ENCODE data around the gene PP2D1. TPM values are rescaled to one million over a fixed set of nuclear protein-coding genes. Genes with fewer than 3 reads are reported as not detected.
"Not testable (repeated sequence)": the region's sequence is repeated elsewhere in the genome, so short reads cannot be mapped to it uniquely, and the experiment has no call there.

PP2D1 gene
- total RNA-seq, 1 experiment from 2014 or later = not detected

DNA sequence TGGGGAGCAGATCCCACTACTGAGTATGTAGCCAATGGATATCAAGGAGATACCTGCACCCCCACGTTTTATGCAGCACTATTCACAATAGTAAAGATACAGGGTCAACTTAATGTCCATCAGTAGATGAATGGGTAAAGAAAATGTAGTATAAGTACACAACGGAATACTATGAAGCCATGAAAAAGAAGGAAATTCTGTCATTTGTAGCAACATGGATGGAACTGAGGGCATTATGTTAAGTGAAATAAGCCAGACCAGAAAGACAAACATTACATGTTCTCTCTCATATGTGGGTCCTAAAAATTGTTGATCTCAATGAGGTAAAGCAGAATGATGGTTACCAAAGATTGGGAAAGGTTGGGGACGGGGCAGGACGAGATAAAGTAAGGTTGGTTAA is 14.6 kb downstream of the PP2D1 start:
- no peak for TF ChIP-seq TCF7L2 (IDR thresholded peaks at IDR 0.05; ENCODE audit: low read depth, low read length)
- TF ChIP-seq SIN3A (IDR thresholded peaks at IDR 0.05; ENCODE audit: borderline replicate concordance, insufficient read depth, low read depth, low read length) = no peak
- TF ChIP-seq, protein P1, sequence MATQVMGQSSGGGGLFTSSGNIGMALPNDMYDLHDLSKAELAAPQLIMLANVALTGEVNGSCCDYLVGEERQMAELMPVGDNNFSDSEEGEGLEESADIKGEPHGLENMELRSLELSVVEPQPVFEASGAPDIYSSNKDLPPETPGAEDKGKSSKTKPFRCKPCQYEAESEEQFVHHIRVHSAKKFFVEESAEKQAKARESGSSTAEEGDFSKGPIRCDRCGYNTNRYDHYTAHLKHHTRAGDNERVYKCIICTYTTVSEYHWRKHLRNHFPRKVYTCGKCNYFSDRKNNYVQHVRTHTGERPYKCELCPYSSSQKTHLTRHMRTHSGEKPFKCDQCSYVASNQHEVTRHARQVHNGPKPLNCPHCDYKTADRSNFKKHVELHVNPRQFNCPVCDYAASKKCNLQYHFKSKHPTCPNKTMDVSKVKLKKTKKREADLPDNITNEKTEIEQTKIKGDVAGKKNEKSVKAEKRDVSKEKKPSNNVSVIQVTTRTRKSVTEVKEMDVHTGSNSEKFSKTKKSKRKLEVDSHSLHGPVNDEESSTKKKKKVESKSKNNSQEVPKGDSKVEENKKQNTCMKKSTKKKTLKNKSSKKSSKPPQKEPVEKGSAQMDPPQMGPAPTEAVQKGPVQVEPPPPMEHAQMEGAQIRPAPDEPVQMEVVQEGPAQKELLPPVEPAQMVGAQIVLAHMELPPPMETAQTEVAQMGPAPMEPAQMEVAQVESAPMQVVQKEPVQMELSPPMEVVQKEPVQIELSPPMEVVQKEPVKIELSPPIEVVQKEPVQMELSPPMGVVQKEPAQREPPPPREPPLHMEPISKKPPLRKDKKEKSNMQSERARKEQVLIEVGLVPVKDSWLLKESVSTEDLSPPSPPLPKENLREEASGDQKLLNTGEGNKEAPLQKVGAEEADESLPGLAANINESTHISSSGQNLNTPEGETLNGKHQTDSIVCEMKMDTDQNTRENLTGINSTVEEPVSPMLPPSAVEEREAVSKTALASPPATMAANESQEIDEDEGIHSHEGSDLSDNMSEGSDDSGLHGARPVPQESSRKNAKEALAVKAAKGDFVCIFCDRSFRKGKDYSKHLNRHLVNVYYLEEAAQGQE (IDR thresholded peaks at IDR 0.05; ENCODE audit: insufficient read depth in 1 of 2, low read depth in 2 of 2, low read length in 1 of 2) = no peak
- TF ChIP-seq, protein P2, sequence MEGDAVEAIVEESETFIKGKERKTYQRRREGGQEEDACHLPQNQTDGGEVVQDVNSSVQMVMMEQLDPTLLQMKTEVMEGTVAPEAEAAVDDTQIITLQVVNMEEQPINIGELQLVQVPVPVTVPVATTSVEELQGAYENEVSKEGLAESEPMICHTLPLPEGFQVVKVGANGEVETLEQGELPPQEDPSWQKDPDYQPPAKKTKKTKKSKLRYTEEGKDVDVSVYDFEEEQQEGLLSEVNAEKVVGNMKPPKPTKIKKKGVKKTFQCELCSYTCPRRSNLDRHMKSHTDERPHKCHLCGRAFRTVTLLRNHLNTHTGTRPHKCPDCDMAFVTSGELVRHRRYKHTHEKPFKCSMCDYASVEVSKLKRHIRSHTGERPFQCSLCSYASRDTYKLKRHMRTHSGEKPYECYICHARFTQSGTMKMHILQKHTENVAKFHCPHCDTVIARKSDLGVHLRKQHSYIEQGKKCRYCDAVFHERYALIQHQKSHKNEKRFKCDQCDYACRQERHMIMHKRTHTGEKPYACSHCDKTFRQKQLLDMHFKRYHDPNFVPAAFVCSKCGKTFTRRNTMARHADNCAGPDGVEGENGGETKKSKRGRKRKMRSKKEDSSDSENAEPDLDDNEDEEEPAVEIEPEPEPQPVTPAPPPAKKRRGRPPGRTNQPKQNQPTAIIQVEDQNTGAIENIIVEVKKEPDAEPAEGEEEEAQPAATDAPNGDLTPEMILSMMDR (IDR thresholded peaks at IDR 0.05) = no peak
- no peak for TF ChIP-seq POLR2AphosphoS5 (IDR thresholded peaks at IDR 0.05; ENCODE audit: low read depth, low read length)
- Histone ChIP-seq H3K36me3 (ENCODE audit: control insufficient read depth, insufficient read depth, low read length) (no peaks in the 10 kb centered on the region), H3K4me3 (ENCODE audit: low read depth in 2 of 2, low read length in 2 of 2) (no peak overlapping the region), H3K4me1 (ENCODE audit: control insufficient read depth, insufficient read depth, low read length) (no peaks in the 10 kb centered on the region), H3K27me3 (ENCODE audit: control insufficient read depth, insufficient read depth, low read length) (no peaks in the 10 kb centered on the region), H3K9me3 (ENCODE audit: control insufficient read depth, insufficient read depth, low read depth, low read length) (no peaks in the 10 kb centered on the region), H3K27ac (ENCODE audit: low read length) (no peak overlapping the region)
- intact Hi-C loops (cut with micrococcal nuclease; ENCODE audit: unreplicated experiment) = no loop called here
- no TSS peak for BruUV-seq (replicated peaks)
- ATAC-seq = no peak
- no peak for DNase-seq (ENCODE audit: low read depth, low spot score)
- in situ Hi-C loops (cut with HindIII; ENCODE audit: low pct_unique_long_range_greater_than_20kb, low sequenced_read_pairs) = no loop called here
- ChIA-PET CTCF (no interaction called here), POLR2A (no interaction called here)

DNA sequence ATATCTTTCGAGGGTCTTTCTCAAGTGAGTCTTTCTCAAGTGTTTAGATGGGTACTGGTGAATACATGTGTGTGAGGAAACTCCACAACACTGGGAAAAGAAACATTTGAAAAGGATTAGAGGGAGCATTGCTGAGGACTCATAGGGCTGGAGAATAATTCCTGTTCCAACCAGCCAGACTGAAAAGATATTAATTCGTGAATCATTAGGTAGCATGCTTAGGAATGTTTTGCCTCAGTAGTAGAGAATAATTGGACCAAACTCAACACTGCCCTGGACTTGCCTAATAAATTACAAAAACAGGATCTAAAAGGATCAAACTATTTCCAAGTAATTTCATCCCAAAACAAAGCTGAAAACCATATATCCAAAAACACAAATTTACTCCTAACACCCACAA is 17.3 kb downstream of the PP2D1 start:
- Histone ChIP-seq H3K27me3 (ENCODE audit: control insufficient read depth, insufficient read depth, low read length) (no peaks in the 10 kb centered on the region), H3K4me1 (ENCODE audit: control insufficient read depth, insufficient read depth, low read length) (no peaks in the 10 kb centered on the region), H3K27ac (ENCODE audit: low read length) (no peak overlapping the region), H3K9me3 (ENCODE audit: control insufficient read depth, insufficient read depth, low read depth, low read length) (no peaks in the 10 kb centered on the region), H3K4me3 (ENCODE audit: low read depth in 2 of 2, low read length in 2 of 2) (no peak overlapping the region), H3K36me3 (ENCODE audit: control insufficient read depth, insufficient read depth, low read length) (no peaks in the 10 kb centered on the region)
- no peak for DNase-seq (ENCODE audit: low read depth, low spot score)
- no TSS peak for BruUV-seq (replicated peaks)
- CTCF ChIA-PET = no interaction called here
- in situ Hi-C loops (cut with HindIII; ENCODE audit: low pct_unique_long_range_greater_than_20kb, low sequenced_read_pairs) (no loop called here), intact Hi-C loops (cut with micrococcal nuclease; ENCODE audit: unreplicated experiment) (no loop called here)
- POLR2A ChIA-PET = no interaction called here
- ATAC-seq = no peak
- TF ChIP-seq TCF7L2 (IDR thresholded peaks at IDR 0.05; ENCODE audit: low read depth, low read length) = no peak
- TF ChIP-seq, protein P2 (IDR thresholded peaks at IDR 0.05) = no peak
- TF ChIP-seq, protein P1 (IDR thresholded peaks at IDR 0.05; ENCODE audit: insufficient read depth in 1 of 2, low read depth in 2 of 2, low read length in 1 of 2) = no peak
- no peak for TF ChIP-seq SIN3A (IDR thresholded peaks at IDR 0.05; ENCODE audit: borderline replicate concordance, insufficient read depth, low read depth, low read length)
- no peak for TF ChIP-seq POLR2AphosphoS5 (IDR thresholded peaks at IDR 0.05; ENCODE audit: low read depth, low read length)

DNA sequence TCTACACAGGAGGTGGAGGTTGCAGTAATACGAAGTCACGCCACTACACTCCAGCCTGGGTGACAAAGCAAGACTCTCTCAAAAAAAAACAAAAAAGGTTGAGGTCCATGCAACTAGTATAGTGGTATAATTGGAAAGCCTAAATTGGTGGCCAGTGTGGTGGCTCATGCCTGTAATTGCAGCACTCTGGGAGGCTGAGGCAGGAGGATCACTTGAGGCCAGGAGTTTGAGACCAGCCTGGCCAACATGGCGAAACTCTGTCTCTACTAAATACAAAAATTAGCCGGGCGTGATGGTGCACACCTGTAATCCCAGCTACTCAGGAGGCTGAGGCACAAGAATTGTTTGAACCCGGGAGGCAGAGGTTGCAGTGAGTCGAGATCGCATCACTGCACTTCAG is 23.2 kb downstream of the PP2D1 start:
- intact Hi-C loops (cut with micrococcal nuclease; ENCODE audit: unreplicated experiment); H3K4me1 ChIP-seq (ENCODE audit: control insufficient read depth, insufficient read depth, low read length); in situ Hi-C loops (cut with HindIII; ENCODE audit: low pct_unique_long_range_greater_than_20kb, low sequenced_read_pairs); CTCF ChIA-PET; DNase-seq (ENCODE audit: low read depth, low spot score); H3K9me3 ChIP-seq (ENCODE audit: control insufficient read depth, insufficient read depth, low read depth, low read length); H3K36me3 ChIP-seq (ENCODE audit: control insufficient read depth, insufficient read depth, low read length); ATAC-seq; H3K4me3 ChIP-seq (ENCODE audit: low read depth in 2 of 2, low read length in 2 of 2); H3K27me3 ChIP-seq (ENCODE audit: control insufficient read depth, insufficient read depth, low read length); POLR2A ChIA-PET; H3K27ac ChIP-seq (ENCODE audit: low read length); BruUV-seq (replicated peaks): not testable (repeated sequence)
